Breast epithelium (tissue), 3 donors: ENCODE data around the gene CYP26B1.

Experiments used
- CTCF ChIP-seq, 3 donors: fragments of 450-650 bp; IDR thresholded peaks; one replicate each; pipeline ENCODE4 v1.5.1; 2016 to 2017; ENCODE audit warnings: antibody characterized with exemption in 3 of 3, mild to moderate bottlenecking in 3 of 3, moderate library complexity in 3 of 3
- POLR2A ChIP-seq: fragments of 450-650 bp; IDR thresholded peaks from one replicate; pipeline ENCODE4 v1.6.1; 2016; ENCODE audit warnings: antibody characterized with exemption, mild to moderate bottlenecking, moderate library complexity
- POLR2AphosphoS5 ChIP-seq, 3 donors: sonication (generic); formaldehyde crosslinking; IDR thresholded peaks; one replicate each; pipeline ENCODE4 v1.6.1; 2017; ENCODE audit warnings: antibody characterized with exemption in 3 of 3

GRCh38 chr2:72182547-72182946 is 34.9 kb upstream of the CYP26B1 start:
- TF ChIP-seq POLR2AphosphoS5 (IDR thresholded peaks at IDR 0.05) (no peak), CTCF (IDR thresholded peaks at IDR 0.05) (no peak), POLR2A (no peak)
